ENCODE data around the gene RNF167. TPM values are rescaled to one million over a fixed set of nuclear protein-coding genes. Genes with fewer than 3 reads are reported as not detected.

RNF167 gene
- 76.5 TPM for total RNA-seq

- intact Hi-C loops (cut with DNase I) = no loop called here
- DNase-seq (ENCODE audit: low spot score) (peak; percentile 96), ATAC-seq (peak; percentile 96)
These were observed at the start of gene RNF167, which contains the start of gene SLC25A11 for GRCh38 chr17:4939796-4940554. Gene RNF167 (plus strand): TSS chr17:4940268. CDS start chr17:4940910, 642 bp downstream. Gene SLC25A11 (minus strand): TSS chr17:4940046. CDS start chr17:4939910, 136 bp downstream.

GRCh38 chr17:4891411-4892410 is 48.4 kb upstream of the RNF167 start:
- intact Hi-C loops (cut with DNase I) = loop anchor here (5.0 kb wide), 1 partner anchor 104 kb away; the partner anchor contains the start of genes GLTPD2 and VMO1
- DNase-seq (ENCODE audit: low spot score) = no peak
- no peak for ATAC-seq

GRCh38 chr17:4892499-4893221 is 47.4 kb upstream of the RNF167 start:
- ATAC-seq (no peak), DNase-seq (ENCODE audit: low spot score) (no peak)
- intact Hi-C loops (cut with DNase I) = loop anchor here (5.0 kb wide), 1 partner anchor 105 kb away; the partner anchor contains the start of genes GLTPD2 and VMO1

- intact Hi-C loops (cut with DNase I) = loop anchor here (5.0 kb wide), 1 partner anchor 106 kb away; the partner anchor contains the start of genes GLTPD2 and VMO1
- no peak for ATAC-seq
- DNase-seq (ENCODE audit: low spot score) = no peak
These were observed 46.8 kb upstream of the RNF167 start for GRCh38 chr17:4893272-4893671.

GRCh38 chr17:4893721-4894560 is 46.1 kb upstream of the RNF167 start:
- no peak for DNase-seq (ENCODE audit: low spot score)
- no peak for ATAC-seq
- intact Hi-C loops (cut with DNase I) = loop anchor here (5.0 kb wide), 1 partner anchor 107 kb away; the partner anchor contains the start of genes GLTPD2 and VMO1

DNA sequence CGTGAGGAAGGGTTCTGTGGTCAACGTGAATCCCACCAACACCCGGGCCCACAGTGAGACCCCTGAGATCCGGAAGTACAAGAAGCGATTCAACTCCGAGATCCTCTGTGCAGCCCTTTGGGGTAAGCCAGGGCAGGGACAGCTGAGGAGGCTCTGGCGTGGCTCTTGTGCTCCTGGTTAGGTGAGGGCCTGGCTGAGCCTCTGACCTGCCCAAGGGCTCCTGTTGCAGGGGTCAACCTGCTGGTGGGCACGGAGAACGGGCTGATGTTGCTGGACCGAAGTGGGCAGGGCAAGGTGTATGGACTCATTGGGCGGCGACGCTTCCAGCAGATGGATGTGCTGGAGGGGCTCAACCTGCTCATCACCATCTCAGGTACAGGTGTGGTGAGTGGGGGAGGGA is 44.9 kb upstream of the RNF167 start:
- intact Hi-C loops (cut with DNase I) = no loop called here
- DNase-seq (ENCODE audit: low spot score) (no peak), ATAC-seq (no peak)

DNA sequence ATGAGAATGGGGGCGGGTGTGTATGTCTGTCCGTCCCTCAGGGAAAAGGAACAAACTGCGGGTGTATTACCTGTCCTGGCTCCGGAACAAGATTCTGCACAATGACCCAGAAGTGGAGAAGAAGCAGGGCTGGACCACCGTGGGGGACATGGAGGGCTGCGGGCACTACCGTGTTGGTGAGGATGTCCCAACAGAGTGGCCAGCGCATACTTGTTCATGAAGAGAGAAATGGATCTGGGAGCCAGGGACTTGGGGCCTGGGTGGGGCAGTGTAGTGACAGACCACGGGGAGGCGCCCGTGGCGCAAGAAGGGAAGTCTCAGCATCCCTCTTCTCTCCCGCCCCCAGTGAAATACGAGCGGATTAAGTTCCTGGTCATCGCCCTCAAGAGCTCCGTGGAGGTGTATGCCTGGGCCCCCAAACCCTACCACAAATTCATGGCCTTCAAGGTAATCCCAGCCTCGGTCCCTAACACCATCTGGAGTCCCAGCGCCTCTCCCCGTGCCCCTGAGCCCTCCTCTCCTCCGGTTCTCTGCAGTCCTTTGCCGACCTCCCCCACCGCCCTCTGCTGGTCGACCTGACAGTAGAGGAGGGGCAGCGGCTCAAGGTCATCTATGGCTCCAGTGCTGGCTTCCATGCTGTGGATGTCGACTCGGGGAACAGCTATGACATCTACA is 44.3 kb upstream of the RNF167 start:
- intact Hi-C loops (cut with DNase I) = no loop called here
- ATAC-seq = no peak

DNA sequence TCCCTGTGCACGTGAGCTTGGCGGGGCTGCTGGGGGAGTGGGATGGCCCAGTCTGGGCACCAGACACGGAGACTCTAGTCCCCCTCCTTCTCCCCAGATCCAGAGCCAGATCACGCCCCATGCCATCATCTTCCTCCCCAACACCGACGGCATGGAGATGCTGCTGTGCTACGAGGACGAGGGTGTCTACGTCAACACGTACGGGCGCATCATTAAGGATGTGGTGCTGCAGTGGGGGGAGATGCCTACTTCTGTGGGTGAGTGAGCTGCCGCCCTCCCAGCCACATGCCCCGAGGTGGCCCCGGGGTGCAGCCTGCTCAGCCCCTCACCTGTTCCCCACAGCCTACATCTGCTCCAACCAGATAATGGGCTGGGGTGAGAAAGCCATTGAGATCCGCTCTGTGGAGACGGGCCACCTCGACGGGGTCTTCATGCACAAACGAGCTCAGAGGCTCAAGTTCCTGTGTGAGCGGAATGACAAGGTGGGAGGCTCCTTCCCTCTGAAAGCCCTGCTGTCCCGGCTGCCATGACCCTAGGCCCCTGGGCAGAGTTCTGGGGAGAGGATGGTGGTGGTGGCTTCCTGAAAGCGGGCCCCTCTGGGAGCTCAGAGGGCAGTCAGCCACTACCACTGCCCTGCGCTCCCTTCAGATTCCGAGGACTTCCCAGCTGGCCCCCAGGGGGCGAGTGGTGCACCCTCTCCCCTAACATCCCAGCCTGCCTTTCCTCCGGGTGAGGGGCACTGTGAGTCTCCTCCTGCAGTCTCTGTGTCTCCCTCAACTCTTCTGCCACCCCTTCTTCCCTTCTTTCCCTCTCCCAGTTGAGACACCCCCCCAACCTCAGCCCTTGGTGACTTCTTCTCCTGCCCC is 43.5 kb upstream of the RNF167 start:
- ATAC-seq (no peak), DNase-seq (ENCODE audit: low spot score) (no peak)
- intact Hi-C loops (cut with DNase I) = no loop called here

More for the DNA sequence above, 44.3 kb upstream of the RNF167 start:
- no peak for DNase-seq (ENCODE audit: low spot score)

- intact Hi-C loops (cut with DNase I) = no loop called here
- ATAC-seq (no peak), DNase-seq (ENCODE audit: low spot score) (no peak)
These were observed 42.8 kb upstream of the RNF167 start for GRCh38 chr17:4897198-4897687.

DNA sequence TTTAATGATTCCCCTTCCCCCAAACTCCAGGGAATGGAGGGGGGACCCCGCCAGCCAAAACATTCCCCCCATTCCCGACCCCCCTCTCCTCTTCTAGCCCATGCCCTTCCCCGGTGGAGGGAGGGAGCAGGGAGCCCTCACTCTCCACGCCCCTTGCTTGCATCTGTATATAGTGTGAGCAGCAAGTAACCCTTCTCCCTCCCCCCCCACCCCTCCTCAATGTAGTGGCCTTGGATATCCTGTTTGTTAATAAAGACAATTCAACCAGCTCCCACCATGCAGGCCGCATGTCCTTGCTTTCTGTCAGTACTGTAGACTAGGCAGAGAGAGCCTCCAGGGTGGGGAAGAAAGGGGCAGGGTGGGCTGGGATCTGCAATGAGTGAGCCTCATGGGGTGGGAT is 42.3 kb upstream of the RNF167 start:
- intact Hi-C loops (cut with DNase I) = no loop called here
- no peak for ATAC-seq

GRCh38 chr17:4898351-4898750 is 41.7 kb upstream of the RNF167 start:
- ATAC-seq = no peak
- DNase-seq (ENCODE audit: low spot score) = no peak
- intact Hi-C loops (cut with DNase I) = no loop called here

More for the DNA sequence above, 42.3 kb upstream of the RNF167 start:
- no peak for DNase-seq (ENCODE audit: low spot score)

DNA sequence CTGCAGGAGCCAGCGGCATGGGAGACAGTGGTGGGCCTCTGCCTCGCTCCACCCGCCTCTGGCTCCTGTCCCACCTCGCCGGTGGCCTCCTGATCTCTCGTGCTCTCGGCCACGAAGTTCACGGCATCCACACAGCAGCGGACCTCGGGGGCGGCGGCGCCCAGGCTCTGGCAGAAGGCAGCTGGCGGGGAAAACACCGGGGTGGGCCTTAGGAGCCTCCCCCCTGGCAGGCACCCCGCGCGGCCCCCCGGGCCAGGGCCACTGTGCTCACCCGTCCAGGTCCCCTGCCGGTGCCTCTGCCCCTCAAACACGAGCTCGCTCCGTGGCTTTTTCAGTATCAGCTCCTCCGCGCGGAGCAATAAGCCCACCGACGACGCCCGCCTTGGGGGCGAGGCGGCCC is 41.1 kb upstream of the RNF167 start:
- DNase-seq (ENCODE audit: low spot score) (no peak), ATAC-seq (no peak)
- intact Hi-C loops (cut with DNase I) = no loop called here

GRCh38 chr17:4899341-4900230 is 40.5 kb upstream of the RNF167 start, which contains the start of gene C17orf107:
Gene C17orf107 (plus strand): TSS chr17:4899536. CDS start chr17:4899763, 227 bp downstream.
- intact Hi-C loops (cut with DNase I) = no loop called here
- ATAC-seq (peak; percentile 55), DNase-seq (ENCODE audit: low spot score) (peak; percentile 89)

DNA sequence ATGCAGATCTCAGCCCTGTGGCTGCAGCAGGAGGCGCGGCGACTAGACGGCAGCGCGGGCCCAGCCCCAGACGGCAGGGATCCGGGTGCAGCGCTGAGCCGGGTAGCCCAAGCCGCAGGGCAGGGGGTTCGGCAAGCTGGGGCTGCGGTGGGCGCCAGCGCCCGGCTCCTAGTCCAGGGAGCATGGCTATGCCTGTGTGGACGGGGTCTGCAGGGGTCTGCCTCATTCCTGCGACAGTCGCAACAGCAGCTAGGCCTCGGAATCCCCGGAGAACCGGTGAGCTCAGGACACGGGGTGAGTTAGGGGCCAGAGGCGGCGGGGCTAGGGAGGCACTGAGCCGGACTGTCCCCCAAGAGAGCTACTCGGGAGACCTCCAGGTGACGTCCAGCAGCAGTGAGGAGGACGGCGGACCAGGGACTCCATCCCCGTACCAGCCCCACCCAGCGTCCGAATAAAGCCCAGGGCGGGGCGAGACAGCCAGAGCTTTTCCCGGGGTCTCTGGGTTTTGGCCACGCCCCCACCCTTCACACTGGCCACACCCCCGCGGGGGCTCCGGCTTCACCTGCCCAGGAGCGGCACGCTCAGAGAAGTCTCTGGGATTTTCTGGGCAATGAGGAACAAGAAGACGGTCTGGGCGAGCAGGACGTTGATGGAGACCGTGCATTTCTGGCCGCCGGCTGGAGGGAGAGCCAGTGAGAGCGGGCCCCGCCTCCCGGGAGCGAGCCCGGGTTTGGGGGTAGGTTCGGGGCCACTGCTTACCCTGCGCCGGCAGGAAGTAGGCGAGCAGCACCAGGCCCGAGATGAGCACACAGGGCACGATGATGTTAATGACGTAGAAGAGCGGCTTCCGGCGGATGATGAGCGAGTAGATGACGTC is 39.6 kb upstream of the RNF167 start:
- intact Hi-C loops (cut with DNase I) = no loop called here
- peak; percentile 75 for DNase-seq (ENCODE audit: low spot score)
- peak; percentile 64 for ATAC-seq
